Mesenchymal stem cell (in vitro differentiated cells and primary cell): ENCODE measurements around the gene PXDC1.

Source experiments
- DNase-seq: peaks from one replicate; pipeline ENCODE4 v3.0.0-alpha.2; 2013
- H2AFZ ChIP-seq: one replicate; pipeline ENCODE4 v1.6.1; 2013; ENCODE audit warnings: low read depth, mild to moderate bottlenecking, control low read depth, inconsistent platforms, low read length, moderate library complexity
- H2AK5ac ChIP-seq: 2 replicates; pipeline ENCODE4 v1.6.1; 2013; ENCODE audit warnings: low read length, moderate library complexity, mild to moderate bottlenecking, inconsistent platforms; ENCODE audit not compliant: severe bottlenecking
- H2BK120ac ChIP-seq: one replicate; pipeline ENCODE4 v1.6.1; 2013; ENCODE audit warnings: low read depth, mild to moderate bottlenecking, inconsistent platforms, low read length, moderate library complexity
- H2BK12ac ChIP-seq, 2 experiments: one replicate each; pipeline ENCODE4 v1.6.1; 2013; ENCODE audit warnings: inconsistent platforms in 2 of 2, low read length in 2 of 2, mild to moderate bottlenecking in 2 of 2, moderate library complexity in 2 of 2, control low read depth in 1 of 2
- H2BK15ac ChIP-seq: one replicate; pipeline ENCODE4 v1.6.1; 2013; ENCODE audit warnings: mild to moderate bottlenecking, low read depth, inconsistent platforms; ENCODE audit not compliant: poor library complexity, severe bottlenecking
- H2BK5ac ChIP-seq: 2 replicates; pipeline ENCODE4 v1.6.1; 2013; ENCODE audit warnings: low read depth, mild to moderate bottlenecking, low read length, control low read depth, inconsistent platforms; ENCODE audit not compliant: poor library complexity, severe bottlenecking
- H3K14ac ChIP-seq, 2 experiments: one replicate each; pipeline ENCODE4 v1.6.1; 2013; ENCODE audit warnings: inconsistent platforms in 2 of 2, low read length in 2 of 2, control low read depth in 1 of 2, mild to moderate bottlenecking in 1 of 2, moderate library complexity in 1 of 2
- H3K18ac ChIP-seq, 2 experiments: one replicate each; pipeline ENCODE4 v1.6.1; 2013; ENCODE audit warnings: inconsistent platforms in 2 of 2, low read length in 2 of 2, control low read depth in 1 of 2, low read depth in 1 of 2, mild to moderate bottlenecking in 1 of 2
- H3K23ac ChIP-seq, 2 experiments: one replicate each; pipeline ENCODE4 v1.6.1; 2013; ENCODE audit warnings: inconsistent platforms in 2 of 2, low read length in 2 of 2, mild to moderate bottlenecking in 2 of 2, moderate library complexity in 2 of 2, control low read depth in 1 of 2
- H3K27ac ChIP-seq: 2 replicates; pipeline ENCODE4 v1.5.1; 2013; ENCODE audit warnings: mild to moderate bottlenecking, moderate library complexity, low read length, control low read depth, inconsistent platforms; ENCODE audit not compliant: poor library complexity, severe bottlenecking
- H3K27me3 ChIP-seq, 2 experiments: 2 replicates each; pipeline versions ENCODE4 v1.6.1 to v1.7.0; 2013; ENCODE audit warnings: low read length in 2 of 2, mild to moderate bottlenecking in 2 of 2, moderate library complexity in 2 of 2, control low read depth in 1 of 2, inconsistent platforms in 1 of 2; ENCODE audit not compliant: control insufficient read depth in 1 of 2, insufficient read depth in 1 of 2
- H3K36me3 ChIP-seq, 2 experiments: 2 replicates each; pipeline versions ENCODE4 v1.6.1 to v1.7.0; 2013; ENCODE audit warnings: low read length in 2 of 2, control low read depth in 1 of 2, inconsistent platforms in 1 of 2, low read depth in 1 of 2, mild to moderate bottlenecking in 1 of 2; ENCODE audit not compliant: insufficient read depth in 2 of 2, control insufficient read depth in 1 of 2
- H3K4ac ChIP-seq, 2 experiments: one replicate each; pipeline ENCODE4 v1.6.1; 2013; ENCODE audit warnings: inconsistent platforms in 2 of 2, low read length in 2 of 2, mild to moderate bottlenecking in 2 of 2, moderate library complexity in 2 of 2, control low read depth in 1 of 2, low read depth in 1 of 2
- H3K4me1 ChIP-seq: 2 replicates; pipeline ENCODE4 v1.6.1; 2013; ENCODE audit warnings: low read depth, low read length, control low read depth; ENCODE audit not compliant: control insufficient read depth, insufficient read depth
- H3K4me2 ChIP-seq: 2 replicates; pipeline ENCODE4 v1.6.1; 2013; ENCODE audit warnings: low read length, mild to moderate bottlenecking, inconsistent platforms; ENCODE audit not compliant: poor library complexity, severe bottlenecking
- H3K4me3 ChIP-seq, 2 experiments: 2 replicates each; pipeline versions ENCODE4 v1.5.1 to v1.7.0; 2013; ENCODE audit warnings: low read length in 2 of 2, mild to moderate bottlenecking in 2 of 2, control low read depth in 1 of 2, low read depth in 1 of 2; ENCODE audit not compliant: insufficient read depth in 1 of 2
- H3K79me1 ChIP-seq: replicated peaks from 2 replicates; pipeline ENCODE4 v1.6.1; 2013; ENCODE audit warnings: mild to moderate bottlenecking, control low read depth, low read length, inconsistent platforms; ENCODE audit not compliant: poor library complexity, severe bottlenecking
- H3K9ac ChIP-seq: 2 replicates; pipeline ENCODE4 v1.7.0; 2013; ENCODE audit warnings: mild to moderate bottlenecking, low read length, moderate library complexity
- H3K9me3 ChIP-seq: 2 replicates; pipeline ENCODE4 v1.7.0; 2013; ENCODE audit warnings: mild to moderate bottlenecking, low read length; ENCODE audit not compliant: control insufficient read depth
- H4K8ac ChIP-seq: one replicate; pipeline ENCODE4 v1.6.1; 2013; ENCODE audit warnings: inconsistent platforms, mild to moderate bottlenecking, low read length, moderate library complexity
- H4K91ac ChIP-seq: one replicate; pipeline ENCODE4 v1.6.1; 2013; ENCODE audit warnings: mild to moderate bottlenecking, low read length, inconsistent platforms
- WGBS: methylation state at CpG from one replicate; pipeline ENCODE4 v1.1.7; 2013; ENCODE audit warnings: mixed read lengths; 5-methylcytosine and 5-hydroxymethylcytosine counted together

PXDC1 gene

DNA sequence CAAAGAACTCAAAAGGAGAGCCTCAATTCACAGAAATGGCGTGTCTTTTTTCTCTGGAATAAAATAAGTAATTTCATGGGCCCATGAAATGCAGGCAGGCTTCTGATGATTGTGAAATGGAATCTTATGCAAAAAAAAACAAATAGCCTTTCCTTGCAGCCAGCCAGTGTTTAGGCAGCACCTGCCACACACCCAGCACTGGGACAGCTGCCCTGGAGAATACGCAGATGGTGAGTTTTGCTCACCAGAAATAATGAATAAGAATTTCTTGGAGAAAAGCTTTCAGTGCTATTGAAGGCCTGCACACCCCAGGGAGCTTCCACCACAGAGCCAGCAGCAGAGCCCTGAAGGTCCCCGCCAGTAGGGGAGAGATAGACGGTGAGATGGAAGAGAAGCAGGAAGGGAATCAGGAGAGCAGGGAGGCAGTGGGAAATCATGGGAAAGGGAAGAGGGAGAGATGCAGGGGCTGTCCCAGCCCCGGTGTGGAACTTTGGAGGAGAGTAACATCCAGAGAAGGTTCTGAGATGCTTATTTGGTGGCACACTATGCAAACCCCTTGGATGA lies 54.9 kb downstream of the PXDC1 start:
- no peak overlapping the region for H3K27ac ChIP-seq
- no peak for DNase-seq
- H2BK15ac ChIP-seq, result no peak overlapping the region
- H3K4me2 ChIP-seq, result no peak overlapping the region
- peaks cover 0 to 3% of the 10 kb centered on the region in 2 experiments for H3K27me3 ChIP-seq
- WGBS, result 82% methylated on average over 5 of the region's 5 CpGs
- no peak overlapping the region for H3K4ac ChIP-seq
- no peak overlapping the region for H3K9ac ChIP-seq
- no peaks in the 10 kb centered on the region for H3K79me1 ChIP-seq
- H2BK12ac ChIP-seq, result no peak overlapping the region
- no peak overlapping the region for H2AK5ac ChIP-seq
- H3K4me3 ChIP-seq, result no peak overlapping the region
- no peak overlapping the region for H2BK120ac ChIP-seq
- no peak overlapping the region for H4K8ac ChIP-seq
- no peak overlapping the region for H2BK5ac ChIP-seq
- H3K14ac ChIP-seq, result no peak overlapping the region
- H4K91ac ChIP-seq, result no peak overlapping the region
- H3K23ac ChIP-seq, result no peak overlapping the region
- H3K36me3 ChIP-seq, result no peaks in the 10 kb centered on the region
- no peak overlapping the region for H2AFZ ChIP-seq
- no peak overlapping the region for H3K18ac ChIP-seq
- peaks cover 2% of the 10 kb centered on the region for H3K4me1 ChIP-seq
- H3K9me3 ChIP-seq, result no peaks in the 10 kb centered on the region

DNA sequence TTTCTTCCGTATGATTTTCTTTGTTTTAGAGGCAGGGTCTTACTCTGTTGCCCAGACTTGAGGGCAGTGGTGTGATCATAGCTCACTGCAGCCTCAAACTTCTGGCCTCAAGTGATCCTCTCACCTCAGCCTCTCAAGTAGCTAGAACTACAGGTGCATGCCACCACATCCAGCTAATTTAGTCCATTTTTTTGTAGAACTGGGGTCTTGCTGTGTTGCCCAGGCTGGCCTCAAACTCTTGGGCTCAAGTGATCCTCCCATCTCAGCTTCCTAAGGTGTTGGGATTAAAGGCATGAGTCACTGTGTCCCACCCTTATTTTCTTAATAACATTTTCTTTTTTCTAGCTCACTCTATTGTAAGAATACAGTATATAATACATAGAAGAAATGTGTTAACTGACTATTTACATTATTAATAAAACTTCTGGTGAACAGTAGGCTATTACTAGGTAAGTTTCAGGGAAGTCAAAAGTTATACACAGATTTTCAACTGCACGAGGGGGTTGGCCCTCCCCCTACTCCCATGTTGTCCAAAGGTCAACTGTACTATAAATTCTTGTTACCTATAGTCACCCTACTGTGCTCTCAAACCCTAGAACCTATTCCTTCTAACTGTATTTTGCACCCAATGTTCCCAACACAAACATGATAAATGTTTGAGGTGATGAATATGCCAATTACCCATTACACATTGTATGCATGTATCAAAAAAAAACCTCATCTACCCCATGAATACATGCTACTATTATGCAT lies 56.3 kb downstream of the PXDC1 start:
- Histone ChIP-seq H2BK120ac (no peak overlapping the region), H3K4me2 (no peak overlapping the region), H2BK15ac (no peak overlapping the region), H2BK5ac (no peak overlapping the region), H3K79me1 (no peaks in the 10 kb centered on the region), H3K4ac (no peak overlapping the region), H2AK5ac (no peak overlapping the region), H3K36me3 (no peaks in the 10 kb centered on the region), H4K91ac (no peak overlapping the region), H3K14ac (no peak overlapping the region), H3K9ac (no peak overlapping the region), H3K27ac (no peak overlapping the region), H3K27me3 (no peaks in the 10 kb centered on the region), H3K18ac (no peak overlapping the region), H2BK12ac (no peak overlapping the region), H3K9me3 (no peaks in the 10 kb centered on the region), H2AFZ (no peak overlapping the region), H4K8ac (no peak overlapping the region), H3K23ac (no peak overlapping the region), H3K4me3 (no peak overlapping the region), H3K4me1 (peaks cover 2% of the 10 kb centered on the region)
- DNase-seq, result no peak
- 85% methylated on average over 2 of the region's 2 CpGs for WGBS

DNA sequence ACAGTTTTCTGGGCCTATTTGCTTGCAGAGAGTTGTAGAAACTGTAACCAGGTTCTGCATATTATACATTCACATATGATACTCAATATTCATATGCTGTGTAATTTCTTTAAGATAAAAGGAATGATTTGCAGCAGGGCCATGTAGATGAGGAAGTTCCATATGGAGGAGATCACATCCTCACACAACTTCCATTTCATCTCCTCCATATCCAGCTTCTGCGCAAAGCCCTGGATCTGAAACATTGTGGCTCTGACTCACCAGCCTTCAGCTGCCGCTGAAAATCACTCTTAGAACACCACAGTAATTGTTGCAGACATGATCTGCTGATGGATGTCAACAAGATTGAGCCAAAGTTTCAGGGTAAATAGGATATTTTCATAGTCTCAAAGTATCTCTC lies 57.7 kb downstream of the PXDC1 start:
- no peaks in the 10 kb centered on the region for H3K9me3 ChIP-seq
- H3K27ac ChIP-seq, result no peak overlapping the region
- H3K23ac ChIP-seq, result no peak overlapping the region
- H3K4me2 ChIP-seq, result no peak overlapping the region
- peaks cover 2% of the 10 kb centered on the region for H3K4me1 ChIP-seq
- WGBS, result 100% methylated on average over 1 of the region's 2 CpGs
- H3K4ac ChIP-seq, result no peak overlapping the region
- H2BK12ac ChIP-seq, result no peak overlapping the region
- DNase-seq, result no peak
- no peak overlapping the region for H3K9ac ChIP-seq
- no peak overlapping the region for H3K4me3 ChIP-seq
- H4K91ac ChIP-seq, result no peak overlapping the region
- H3K18ac ChIP-seq, result no peak overlapping the region
- H2AK5ac ChIP-seq, result no peak overlapping the region
- H3K27me3 ChIP-seq, result no peaks in the 10 kb centered on the region
- H2BK5ac ChIP-seq, result no peak overlapping the region
- no peak overlapping the region for H2AFZ ChIP-seq
- no peak overlapping the region for H4K8ac ChIP-seq
- no peaks in the 10 kb centered on the region for H3K36me3 ChIP-seq
- no peak overlapping the region for H2BK120ac ChIP-seq
- H3K79me1 ChIP-seq, result no peaks in the 10 kb centered on the region
- H3K14ac ChIP-seq, result no peak overlapping the region
- H2BK15ac ChIP-seq, result no peak overlapping the region

DNA sequence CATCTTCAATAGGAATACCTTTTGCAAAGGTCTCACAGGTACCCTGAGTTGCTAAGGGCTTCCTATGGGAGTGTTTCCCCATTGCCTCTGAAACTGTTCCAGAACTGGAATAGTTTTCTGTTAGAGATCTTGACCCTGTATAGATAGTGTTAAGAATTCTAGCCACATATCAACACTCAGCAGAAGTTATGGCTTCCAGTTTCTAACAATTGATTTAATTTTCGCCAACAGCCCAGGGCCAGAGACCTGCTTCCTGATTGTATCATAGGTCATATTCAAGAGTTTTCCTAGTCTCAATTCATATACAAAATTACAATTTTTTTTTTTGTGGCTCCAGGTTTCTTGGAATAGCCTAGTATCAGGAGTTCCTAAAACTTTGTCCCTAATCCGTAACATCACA lies 61.0 kb downstream of the PXDC1 start:
- Histone ChIP-seq H3K18ac (no peak overlapping the region), H2BK12ac (no peak overlapping the region), H3K4me1 (no peaks in the 10 kb centered on the region), H3K14ac (no peak overlapping the region), H3K27ac (no peak overlapping the region), H2BK120ac (no peak overlapping the region), H4K91ac (no peak overlapping the region), H2BK15ac (no peak overlapping the region), H3K36me3 (no peaks in the 10 kb centered on the region), H3K79me1 (no peaks in the 10 kb centered on the region), H3K4me2 (no peak overlapping the region), H2BK5ac (no peak overlapping the region), H3K23ac (no peak overlapping the region), H2AK5ac (no peak overlapping the region), H4K8ac (no peak overlapping the region), H3K9me3 (no peaks in the 10 kb centered on the region), H3K4me3 (no peak overlapping the region), H2AFZ (no peak overlapping the region), H3K27me3 (no peaks in the 10 kb centered on the region), H3K9ac (no peak overlapping the region), H3K4ac (no peak overlapping the region)
- WGBS, result 100% methylated on average over 2 of the region's 2 CpGs
- no peak for DNase-seq
